ENCODE results near the gene SORCS2. TPM values are rescaled to one million over a fixed set of nuclear protein-coding genes. Genes with fewer than 3 reads are reported as not detected.
"Not testable (repeated sequence)": the region's sequence is repeated elsewhere in the genome, so short reads cannot be mapped to it uniquely, and the experiment has no call there.

The SORCS2 gene
- total and polyA plus RNA-seq, 3 donors from 2014 or later: 2.7 to 4.6 (median 2.9) TPM

DNA sequence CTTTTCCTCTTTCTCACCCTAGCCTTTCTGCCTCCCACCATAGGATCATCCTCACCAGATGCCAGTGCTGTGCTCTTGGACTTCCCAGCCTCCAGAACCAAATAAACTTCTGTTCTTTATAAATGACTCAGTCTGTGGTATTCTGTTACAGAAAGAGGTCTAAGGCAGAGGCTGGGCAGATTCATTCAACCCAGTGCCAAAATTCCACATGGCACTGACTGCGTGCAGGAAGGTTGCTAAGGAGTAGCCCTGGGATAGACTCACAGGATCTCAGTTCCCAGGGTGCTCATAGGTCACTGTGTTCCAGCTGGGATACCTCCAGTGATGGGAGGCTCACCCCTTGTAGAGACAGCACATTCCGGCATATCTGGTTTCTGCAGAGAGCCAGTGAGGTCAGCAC lies 22.0 kb downstream of the SORCS2 start:
- H3K36me3 ChIP-seq (ENCODE audit: low read depth, missing control alignments): no peaks in the 10 kb centered on the region
- H3K27ac ChIP-seq: no peak overlapping the region
- no peaks in the 10 kb centered on the region for H3K9me3 ChIP-seq
- 43 to 96% methylated on average over 1 to 2 of the region's 2 CpGs for WGBS, 2 donors
- H3K4me3 ChIP-seq: no peak overlapping the region
- H3K27me3 ChIP-seq: no peaks in the 10 kb centered on the region
- H3K4me1 ChIP-seq: no peaks in the 10 kb centered on the region
- no peak for DNase-seq
- intact Hi-C loops (cut with DNase I; ENCODE audit: low total_unique reads): no loop called here
- TF ChIP-seq, protein P1, sequence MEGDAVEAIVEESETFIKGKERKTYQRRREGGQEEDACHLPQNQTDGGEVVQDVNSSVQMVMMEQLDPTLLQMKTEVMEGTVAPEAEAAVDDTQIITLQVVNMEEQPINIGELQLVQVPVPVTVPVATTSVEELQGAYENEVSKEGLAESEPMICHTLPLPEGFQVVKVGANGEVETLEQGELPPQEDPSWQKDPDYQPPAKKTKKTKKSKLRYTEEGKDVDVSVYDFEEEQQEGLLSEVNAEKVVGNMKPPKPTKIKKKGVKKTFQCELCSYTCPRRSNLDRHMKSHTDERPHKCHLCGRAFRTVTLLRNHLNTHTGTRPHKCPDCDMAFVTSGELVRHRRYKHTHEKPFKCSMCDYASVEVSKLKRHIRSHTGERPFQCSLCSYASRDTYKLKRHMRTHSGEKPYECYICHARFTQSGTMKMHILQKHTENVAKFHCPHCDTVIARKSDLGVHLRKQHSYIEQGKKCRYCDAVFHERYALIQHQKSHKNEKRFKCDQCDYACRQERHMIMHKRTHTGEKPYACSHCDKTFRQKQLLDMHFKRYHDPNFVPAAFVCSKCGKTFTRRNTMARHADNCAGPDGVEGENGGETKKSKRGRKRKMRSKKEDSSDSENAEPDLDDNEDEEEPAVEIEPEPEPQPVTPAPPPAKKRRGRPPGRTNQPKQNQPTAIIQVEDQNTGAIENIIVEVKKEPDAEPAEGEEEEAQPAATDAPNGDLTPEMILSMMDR (IDR thresholded peaks at IDR 0.05): no peak
- TF ChIP-seq POLR2A (IDR thresholded peaks at IDR 0.05): no peak

DNA sequence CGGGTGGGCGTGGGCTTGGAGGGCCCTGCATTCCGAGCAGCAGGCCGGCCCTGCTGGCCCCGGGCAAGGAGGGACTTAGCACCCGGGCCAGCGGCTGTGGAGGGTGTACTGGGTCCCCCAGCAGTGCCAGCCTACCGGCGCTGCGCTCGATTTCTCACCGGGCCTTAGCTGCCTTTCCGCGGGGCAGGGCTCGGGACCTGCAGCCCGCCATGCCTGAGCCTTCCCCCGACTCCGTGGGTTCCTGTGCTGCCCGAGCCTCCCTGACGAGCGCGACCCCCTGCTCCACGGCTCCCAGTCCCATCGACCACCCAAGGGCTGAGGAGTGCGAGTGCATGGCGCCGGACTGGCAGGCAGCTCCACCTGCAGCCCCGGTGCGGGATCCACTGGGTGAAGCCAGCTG lies 22.8 kb downstream of the SORCS2 start:
- H3K4me3 ChIP-seq: peak overlapping the region in 1 of 2 donors; percentile 5
- DNase-seq; H3K4me1 ChIP-seq; H3K27me3 ChIP-seq; H3K27ac ChIP-seq; H3K9me3 ChIP-seq; intact Hi-C loops (cut with DNase I; ENCODE audit: low total_unique reads); H3K36me3 ChIP-seq (ENCODE audit: low read depth, missing control alignments): not testable (repeated sequence)
- WGBS, 2 donors: 85% methylated on average over 28 of the region's 29 CpGs; no CpG with 5 or more reads in 1 of the 2 donors

DNA sequence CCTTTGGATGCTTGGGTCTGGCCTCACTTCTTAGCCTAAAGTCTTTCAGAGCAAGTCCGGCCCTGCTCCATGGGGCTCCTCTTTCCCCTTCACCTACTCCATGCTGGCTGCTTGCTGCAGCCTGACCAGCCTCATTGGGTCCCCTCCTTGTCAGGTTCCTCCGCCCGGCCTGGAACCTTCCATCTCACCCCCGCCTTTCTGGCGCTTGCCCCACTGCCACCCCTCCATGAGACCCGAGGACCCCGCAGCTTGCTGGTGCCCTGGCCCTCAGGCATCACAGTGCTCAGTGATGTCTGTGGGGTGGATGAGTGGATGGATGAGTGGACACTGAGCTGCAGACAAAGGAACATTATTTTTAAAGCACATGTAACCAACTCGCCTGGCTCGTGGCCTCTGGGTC lies 24.7 kb downstream of the SORCS2 start:
- H3K27ac ChIP-seq: no peak overlapping the region
- no peaks in the 10 kb centered on the region for H3K4me1 ChIP-seq
- H3K9me3 ChIP-seq: no peaks in the 10 kb centered on the region
- intact Hi-C loops (cut with DNase I; ENCODE audit: low total_unique reads): no loop called here
- TF ChIP-seq, protein P1 (IDR thresholded peaks at IDR 0.05): no peak
- no peak for TF ChIP-seq POLR2A (IDR thresholded peaks at IDR 0.05)
- 95% methylated on average over 9 of the region's 9 CpGs for WGBS, 2 donors
- H3K27me3 ChIP-seq: no peaks in the 10 kb centered on the region
- H3K4me3 ChIP-seq: no peak overlapping the region
- no peak for DNase-seq
- H3K36me3 ChIP-seq (ENCODE audit: low read depth, missing control alignments): no peaks in the 10 kb centered on the region

DNA sequence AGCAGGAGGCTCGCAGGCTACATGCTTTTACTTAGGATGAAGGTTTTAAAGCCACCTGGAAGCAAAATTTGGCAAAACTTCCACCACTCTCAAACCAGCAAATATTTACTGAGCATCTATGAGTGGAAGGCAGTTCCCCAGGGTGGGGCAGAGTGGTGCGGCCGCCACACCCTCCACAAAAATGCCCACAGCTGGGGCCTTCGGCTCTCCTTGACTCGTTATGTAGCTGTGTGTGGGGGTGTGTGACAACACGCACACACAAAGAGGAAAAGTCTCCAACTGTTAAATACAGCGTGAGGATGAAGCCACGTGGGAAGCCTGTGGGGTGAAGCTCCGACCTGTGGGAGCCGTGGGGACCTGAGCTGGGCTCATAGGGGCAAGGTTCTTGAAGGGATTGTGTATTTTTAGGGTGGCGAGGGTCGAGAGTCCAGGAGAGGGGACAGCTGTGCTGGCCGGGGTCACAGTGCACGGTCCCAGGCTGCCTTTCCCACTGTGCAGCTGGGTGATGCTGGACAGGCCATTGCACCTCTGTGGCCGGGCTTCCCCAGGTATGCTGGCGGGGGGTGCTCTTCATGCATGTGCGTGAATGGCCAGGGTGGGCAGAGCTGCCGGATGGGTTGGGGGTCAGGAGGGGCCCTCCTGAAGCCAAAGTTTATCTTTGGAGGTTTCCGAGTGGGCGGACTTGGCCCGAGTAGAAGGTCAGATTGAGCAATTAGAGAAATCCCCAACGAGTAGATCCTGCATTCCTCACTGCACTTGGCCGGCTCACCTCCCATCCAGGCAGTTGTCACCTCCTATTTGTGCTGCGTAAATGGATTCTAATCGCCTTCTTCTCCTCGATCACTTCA lies 25.4 kb downstream of the SORCS2 start:
- H3K9me3 ChIP-seq: no peaks in the 10 kb centered on the region
- no peaks in the 10 kb centered on the region for H3K27me3 ChIP-seq
- intact Hi-C loops (cut with DNase I; ENCODE audit: low total_unique reads): no loop called here
- no peak for DNase-seq
- H3K4me3 ChIP-seq: no peak overlapping the region
- TF ChIP-seq POLR2A (IDR thresholded peaks at IDR 0.05): no peak
- no peaks in the 10 kb centered on the region for H3K4me1 ChIP-seq
- WGBS, 2 donors: 69 to 74% methylated on average over 24 to 26 of the region's 26 CpGs
- no peaks in the 10 kb centered on the region for H3K36me3 ChIP-seq (ENCODE audit: low read depth, missing control alignments)
- H3K27ac ChIP-seq: no peak overlapping the region

DNA sequence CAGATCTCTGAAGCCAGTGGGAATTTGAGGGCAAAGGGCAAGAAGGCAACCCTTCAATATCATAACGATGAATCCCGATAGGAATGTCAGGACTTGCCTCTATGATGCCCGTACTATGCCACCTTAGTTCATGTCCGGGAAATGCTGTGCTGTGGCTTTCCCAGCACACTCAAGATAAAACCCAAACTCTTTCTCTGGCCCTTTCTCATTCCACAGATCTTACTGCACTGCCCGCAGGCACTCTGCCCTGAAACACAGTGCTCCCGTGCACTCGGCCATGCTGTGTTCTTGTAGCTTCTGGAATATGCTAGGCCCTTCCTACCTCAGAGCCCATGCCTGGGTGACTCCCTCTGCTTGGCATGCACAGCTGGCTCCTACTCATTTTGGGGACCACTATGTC lies 26.3 kb downstream of the SORCS2 start:
- Histone ChIP-seq H3K27ac (no peak overlapping the region), H3K9me3 (no peaks in the 10 kb centered on the region), H3K27me3 (no peaks in the 10 kb centered on the region), H3K4me1 (no peaks in the 10 kb centered on the region), H3K4me3 (no peak overlapping the region), H3K36me3 (ENCODE audit: low read depth, missing control alignments) (no peaks in the 10 kb centered on the region)
- 68 to 72% methylated on average over 7 of the region's 7 CpGs for WGBS, 2 donors
- intact Hi-C loops (cut with DNase I; ENCODE audit: low total_unique reads): no loop called here
- DNase-seq: no peak
- TF ChIP-seq, protein P1 (IDR thresholded peaks at IDR 0.05): no peak
- TF ChIP-seq POLR2A (IDR thresholded peaks at IDR 0.05): no peak

DNA sequence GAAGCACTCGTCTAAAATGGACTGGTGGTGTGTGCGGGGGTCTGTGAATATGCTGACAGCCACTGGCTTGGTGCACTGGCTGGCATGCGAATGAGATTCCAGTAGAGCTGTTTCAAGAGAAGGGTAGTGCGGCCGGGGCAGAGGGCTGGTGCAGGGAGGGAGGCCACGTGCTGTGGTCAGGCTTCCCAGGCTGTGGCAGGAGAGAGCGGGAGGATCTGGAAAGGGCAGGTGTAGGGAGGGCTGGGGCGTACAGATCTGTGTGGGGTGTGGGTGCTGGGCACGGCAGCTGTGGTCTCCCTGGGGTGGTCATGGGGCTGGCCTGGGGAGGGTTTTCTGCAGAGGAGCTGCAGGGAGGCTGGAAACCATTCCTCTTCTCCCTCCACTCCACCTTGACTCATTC lies 30.2 kb downstream of the SORCS2 start:
- no peak for TF ChIP-seq POLR2A (IDR thresholded peaks at IDR 0.05)
- TF ChIP-seq, protein P1 (IDR thresholded peaks at IDR 0.05): no peak
- H3K9me3 ChIP-seq: no peaks in the 10 kb centered on the region
- H3K4me3 ChIP-seq: no peak overlapping the region
- no peak overlapping the region for H3K27ac ChIP-seq
- H3K4me1 ChIP-seq: no peaks in the 10 kb centered on the region
- intact Hi-C loops (cut with DNase I; ENCODE audit: low total_unique reads): no loop called here
- no peaks in the 10 kb centered on the region for H3K36me3 ChIP-seq (ENCODE audit: low read depth, missing control alignments)
- DNase-seq: no peak
- H3K27me3 ChIP-seq: no peaks in the 10 kb centered on the region
- 87 to 94% methylated on average over 9 of the region's 9 CpGs for WGBS, 2 donors
